NOMO-1 treated with dmso at 0.1 percent for 144 hours (cell line): ENCODE data around the gene C1QL4.

Experiments
- DNase-seq: peaks from one replicate; lab custom pipeline; 2025; ENCODE audit not compliant: unreplicated experiment; lab: John Stamatoyannopoulos, UW

C1QL4 gene

DNA sequence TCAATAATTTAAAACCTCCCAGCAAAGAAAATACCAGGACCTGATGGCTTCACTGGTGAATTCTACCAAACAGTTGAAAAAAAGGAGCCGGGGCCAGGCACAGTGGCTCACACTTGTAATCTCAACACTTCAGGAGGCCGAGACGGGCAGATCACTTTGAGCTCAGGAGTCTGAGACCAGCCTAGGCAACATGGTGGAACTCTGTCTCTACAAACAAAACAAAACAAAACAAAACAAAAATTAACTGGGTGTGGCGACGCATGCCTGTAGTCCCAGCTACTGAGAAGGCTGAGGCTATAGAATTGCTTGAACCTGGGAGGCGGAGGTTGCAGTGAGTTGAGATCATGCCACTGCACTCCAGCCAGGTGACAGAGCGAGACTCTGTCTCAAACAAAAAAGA, 27.6 kb downstream of the C1QL4 start:
- DNase-seq: no peak

DNA sequence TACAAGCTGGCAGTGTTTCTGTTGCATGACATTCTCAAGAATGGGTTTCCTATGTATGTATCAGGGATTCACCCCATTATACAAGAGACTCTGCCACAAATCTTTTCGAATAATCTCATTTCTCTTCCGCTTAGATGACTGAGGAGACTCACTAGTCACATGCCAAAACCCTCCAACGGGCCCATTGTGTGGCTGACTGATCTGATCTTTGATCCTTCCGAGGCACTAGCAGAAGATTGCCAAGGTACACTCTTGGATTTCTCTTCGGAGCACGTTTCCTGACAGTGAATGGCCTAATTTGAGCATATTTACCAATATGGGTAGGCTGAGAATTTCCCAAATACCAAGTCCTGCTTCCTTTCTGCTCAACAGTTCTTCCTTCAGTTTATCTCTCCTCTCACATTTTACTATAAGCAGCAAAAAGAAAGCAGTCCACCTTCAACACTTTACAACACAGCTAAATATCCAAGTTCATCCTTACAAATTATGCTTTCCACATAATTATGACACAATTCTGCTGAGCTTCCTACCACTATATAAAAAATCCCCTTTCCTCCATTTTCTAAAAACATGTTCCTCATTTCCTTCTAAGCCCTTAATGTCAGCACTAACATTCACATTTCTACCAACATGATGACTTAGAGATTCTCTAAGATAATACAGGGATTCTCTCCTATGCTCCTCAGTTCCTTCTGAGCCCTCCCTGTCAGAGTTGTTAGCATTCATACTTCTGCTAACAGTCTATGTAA, 31.1 kb downstream of the C1QL4 start:
- DNase-seq: no peak

DNA sequence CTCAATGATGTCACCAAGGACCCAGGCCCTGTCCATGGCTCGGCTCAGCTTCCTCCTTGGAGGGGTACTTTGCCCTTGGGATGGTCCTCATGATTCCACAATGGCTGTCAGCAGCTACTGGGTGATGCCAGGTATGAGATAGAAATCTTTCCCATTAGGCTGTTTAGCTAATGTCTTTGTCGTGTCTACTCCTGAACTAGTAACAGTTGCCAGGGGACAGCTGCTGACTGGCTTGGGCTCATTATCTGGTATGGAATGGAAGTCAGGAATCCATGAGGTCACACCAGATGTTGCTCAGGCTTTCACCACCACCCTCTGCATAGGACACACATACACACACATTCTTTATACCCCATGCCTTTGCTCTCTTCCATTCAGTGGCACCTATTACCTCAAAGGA, 32.8 kb downstream of the C1QL4 start:
- DNase-seq: no peak

DNA sequence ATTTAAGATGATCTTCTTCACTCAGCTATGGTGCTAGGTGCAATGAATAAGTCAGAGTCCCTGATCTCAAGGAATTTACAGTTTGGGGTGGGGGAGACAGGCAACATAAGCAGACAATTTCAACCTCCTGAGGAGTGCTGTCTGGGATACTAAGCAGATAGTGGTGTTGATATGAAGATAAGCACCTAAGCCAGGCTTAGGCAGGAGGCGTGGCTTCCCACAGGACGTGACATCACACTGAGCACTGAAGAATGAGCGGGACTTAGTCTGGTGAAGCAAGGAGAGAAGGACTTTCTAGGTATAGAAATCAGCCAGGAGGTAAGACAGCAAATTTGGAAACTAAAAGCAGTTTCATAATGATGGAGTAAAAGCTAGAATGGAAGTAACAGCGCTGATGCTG, 35.2 kb downstream of the C1QL4 start:
- DNase-seq: no peak

DNA sequence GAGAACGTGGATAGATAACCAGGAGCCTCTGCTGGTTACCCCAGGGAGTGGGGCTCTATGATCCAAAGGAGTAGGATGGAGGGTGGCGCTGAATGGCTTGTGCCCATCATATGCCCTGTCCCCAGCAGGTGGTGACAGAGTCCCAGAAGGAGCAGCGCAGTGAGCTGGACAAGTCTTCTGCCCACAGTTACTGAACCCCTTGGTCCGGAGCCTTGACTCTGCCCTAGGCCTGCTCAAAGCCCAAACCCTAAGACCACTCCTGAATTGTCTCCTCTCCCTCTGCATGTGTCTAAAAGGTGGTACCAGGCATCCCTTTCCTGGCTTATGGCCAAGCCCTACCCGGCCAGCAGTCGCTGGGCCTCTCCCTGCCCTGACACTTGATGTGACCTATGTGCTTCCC, 38.8 kb downstream of the C1QL4 start:
- DNase-seq: no peak

DNA sequence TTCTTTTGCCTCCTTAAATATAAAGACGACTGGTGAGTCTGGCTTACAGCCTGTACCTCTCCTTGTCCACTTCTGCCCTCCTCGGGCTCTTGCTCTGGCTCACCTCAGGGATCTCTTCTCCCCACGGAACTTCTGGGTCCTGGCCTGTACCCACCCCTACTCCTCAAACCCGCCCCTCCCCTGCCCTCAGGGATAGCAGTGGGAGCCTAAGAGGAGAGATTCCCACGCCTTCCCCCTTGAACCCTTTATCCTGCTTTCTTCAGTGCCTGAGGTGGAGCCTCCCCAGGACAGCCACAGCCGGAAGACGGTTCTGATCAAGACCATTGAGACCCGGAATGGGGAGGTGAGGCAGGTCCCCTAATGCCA, 39.3 kb downstream of the C1QL4 start:
- no peak for DNase-seq

DNA sequence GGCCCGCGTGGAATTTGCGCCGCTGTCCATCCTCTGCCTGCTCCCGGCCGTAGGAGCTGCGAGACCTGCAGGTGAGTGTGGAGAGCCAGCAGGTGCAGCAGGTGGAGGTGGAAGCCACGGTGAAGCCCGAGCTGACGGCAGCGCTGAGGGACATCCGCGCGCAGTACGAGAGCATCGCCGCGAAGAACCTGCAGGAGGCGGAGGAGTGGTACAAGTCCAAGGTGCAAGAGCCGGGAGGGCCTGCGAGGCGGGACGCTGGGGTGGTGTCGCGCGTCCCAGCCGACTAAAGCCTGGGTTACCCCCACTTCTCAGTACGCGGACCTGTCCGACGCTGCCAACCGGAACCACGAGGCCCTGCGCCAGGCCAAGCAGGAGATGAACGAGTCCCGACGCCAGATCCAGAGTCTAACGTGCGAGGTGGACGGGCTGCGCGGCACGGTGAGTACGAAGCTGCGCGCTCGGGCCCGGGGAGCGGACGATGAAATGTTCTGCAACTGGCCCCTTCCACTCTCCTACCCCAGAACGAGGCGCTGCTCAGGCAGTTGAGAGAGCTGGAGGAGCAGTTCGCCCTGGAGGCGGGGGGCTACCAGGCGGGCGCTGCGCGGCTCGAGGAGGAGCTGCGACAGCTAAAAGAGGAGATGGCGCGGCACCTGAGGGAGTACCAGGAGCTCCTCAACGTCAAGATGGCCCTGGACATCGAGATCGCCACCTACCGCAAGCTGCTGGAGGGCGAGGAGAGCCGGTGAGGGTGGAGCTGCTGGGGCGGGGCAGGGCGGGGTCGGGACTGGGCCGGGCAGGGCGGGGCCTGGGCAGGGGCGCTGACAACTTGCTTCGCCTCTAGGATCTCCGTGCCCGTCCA, 39.9 kb downstream of the C1QL4 start:
- peak; percentile 66 for DNase-seq

DNA sequence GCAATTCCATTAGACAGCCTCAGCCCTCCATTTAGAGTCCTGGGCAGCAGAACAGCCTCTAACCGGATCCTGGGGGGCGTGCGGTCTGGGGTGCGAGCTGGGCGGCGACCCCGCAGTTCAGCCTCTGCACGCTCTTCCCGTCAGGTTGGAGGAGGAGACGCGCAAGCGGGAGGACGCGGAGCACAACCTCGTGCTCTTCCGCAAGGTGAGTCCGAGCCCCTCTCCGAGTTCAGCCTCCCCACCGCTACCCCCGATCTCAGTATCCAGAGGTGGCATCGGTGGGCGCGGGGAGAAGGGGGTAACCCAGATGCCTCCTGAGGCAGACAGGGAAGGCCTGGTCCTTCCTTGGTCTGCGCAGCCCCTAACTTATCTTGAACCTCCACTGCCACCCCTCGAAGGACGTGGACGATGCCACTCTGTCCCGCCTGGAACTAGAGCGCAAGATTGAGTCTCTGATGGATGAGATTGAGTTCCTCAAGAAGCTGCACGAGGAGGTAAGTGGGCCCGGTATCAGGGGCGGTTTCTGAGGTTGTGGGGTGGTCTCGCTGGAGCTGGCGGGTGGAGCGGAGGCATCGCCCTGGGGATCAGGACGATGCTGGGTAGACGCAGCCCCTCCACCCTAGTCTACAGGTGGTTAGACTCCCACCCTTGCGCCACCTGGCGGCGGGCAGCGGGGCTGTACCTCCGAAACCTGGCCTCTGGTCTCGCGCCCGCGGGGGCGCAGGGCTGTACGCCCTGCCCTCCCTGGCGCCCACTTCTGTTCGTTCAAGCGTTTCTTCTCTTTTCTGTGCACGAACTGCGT, 40.8 kb downstream of the C1QL4 start:
- DNase-seq: peak; percentile 17

DNA sequence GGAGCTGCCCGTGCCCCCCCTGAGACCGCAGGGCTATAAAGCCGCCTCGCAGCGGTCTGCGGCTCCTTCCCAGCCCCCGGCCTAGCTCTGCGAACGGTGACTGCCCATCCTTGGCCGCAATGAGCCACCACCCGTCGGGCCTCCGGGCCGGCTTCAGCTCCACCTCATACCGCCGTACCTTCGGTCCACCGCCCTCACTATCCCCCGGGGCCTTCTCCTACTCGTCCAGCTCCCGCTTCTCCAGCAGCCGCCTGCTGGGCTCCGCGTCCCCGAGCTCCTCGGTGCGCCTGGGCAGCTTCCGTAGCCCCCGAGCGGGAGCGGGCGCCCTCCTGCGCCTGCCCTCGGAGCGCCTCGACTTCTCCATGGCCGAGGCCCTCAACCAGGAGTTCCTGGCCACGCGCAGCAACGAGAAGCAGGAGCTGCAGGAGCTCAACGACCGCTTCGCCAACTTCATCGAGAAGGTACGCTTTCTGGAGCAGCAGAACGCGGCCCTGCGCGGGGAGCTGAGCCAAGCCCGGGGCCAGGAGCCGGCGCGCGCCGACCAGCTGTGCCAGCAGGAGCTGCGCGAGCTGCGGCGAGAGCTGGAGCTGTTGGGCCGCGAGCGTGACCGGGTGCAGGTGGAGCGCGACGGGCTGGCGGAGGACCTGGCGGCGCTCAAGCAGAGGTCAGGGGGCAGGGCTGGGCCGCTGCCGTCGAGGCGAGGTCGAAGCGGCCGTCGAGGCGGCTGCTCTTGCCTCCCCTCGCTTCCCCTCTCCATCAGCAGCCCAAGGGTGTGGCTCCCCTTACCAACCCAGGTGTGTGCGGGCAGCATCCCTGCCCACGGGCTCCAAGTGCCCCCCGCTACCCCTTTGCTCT, 41.7 kb downstream of the C1QL4 start, which contains the start of gene PRPH:
TSS of gene PRPH (plus strand) at position 66 of the 855 bp plus-strand sequence. CDS start at position 120, 54 bp downstream.
- no peak for DNase-seq

DNA sequence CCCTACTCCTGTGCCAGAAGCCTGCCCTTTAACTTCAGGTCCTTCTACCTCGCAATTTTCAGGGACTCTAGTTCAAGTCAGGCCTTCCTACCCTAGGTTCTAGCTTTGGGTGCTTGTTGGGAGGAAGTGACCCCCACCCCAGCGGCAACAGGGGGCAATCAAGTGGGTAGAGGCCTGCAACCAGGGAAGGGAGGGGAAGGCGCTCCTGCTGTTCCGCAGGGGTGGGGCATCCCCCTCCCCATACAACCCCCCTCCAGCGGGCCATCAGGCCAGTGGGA, 42.2 kb downstream of the C1QL4 start:
- no peak for DNase-seq

DNA sequence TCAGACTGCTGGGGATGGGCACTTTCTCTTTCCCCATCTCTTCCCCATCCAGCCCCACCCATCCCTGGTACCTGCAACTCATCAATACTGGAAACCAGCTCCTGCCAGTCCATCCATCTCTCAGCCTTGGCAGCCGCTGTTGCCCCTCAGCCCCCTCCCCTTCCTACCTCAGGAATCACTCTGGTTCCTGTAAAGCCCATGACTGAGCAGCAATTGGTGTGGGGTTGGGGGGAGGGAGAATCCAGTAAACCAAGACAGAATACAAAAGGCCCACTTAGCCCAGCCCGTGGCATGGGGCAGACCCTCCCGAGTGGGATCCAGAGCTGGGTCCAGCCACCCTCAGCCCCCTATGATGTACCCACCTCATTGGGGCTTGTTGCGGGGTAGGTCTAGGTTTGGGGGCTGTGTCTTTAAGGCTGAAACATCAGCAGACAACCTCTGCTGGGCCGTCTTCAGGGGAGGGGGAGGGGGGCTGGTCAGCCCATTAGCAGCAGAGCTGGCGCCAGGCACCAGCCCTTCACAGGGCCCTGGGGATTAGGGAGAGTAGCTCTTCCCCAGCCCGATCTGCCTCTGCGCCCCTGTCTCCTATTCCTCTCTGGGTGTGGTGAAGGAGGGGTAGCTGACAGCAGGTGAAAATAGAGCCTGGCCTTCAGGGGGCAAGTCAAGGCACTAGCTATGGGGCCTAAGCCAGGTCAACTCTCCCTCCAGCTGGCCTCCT, 42.7 kb downstream of the C1QL4 start:
- no peak for DNase-seq

DNA sequence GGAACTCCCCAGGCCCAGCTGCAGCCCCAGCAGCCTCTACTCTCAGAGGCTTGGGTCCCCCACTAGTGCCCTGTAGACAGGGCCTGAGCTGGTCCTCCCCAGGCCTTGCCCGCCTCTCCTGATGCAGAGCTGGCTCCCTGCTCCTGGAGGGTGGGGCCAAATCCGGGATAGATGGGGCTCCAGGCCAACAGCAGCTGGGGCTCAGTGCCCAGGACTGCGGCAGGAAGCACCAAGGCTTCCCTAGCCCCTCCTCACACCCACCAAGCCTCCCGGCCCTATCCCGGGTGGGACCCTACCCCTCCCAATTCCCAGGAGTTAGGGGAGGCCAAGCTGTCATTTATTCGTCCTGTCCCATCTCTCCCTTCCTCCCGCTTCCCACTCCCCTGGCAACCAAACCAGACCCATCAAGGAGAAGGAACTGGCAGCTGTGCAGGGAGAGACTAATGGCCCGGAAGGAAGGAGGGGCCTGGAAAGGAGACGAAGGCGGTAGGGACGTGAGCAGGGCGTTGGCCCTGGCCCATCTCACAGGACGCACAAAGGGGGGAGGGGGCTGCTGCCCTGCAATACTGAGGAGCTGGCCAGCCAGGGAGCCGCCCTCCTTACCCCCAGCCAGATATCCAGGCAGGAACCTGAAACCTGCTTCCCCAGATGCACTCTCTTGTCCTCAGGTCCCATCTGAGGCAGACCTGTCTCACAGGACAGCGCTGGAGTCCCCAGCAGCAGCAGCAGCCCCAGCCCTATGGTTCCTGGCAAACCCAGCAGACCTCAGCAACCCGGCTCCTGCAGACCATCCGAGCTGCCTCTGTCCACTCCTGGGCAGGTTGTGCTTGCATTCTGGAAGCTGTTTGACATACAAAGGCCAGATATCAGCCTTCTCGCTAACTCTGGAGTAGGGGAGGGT, 43.7 kb downstream of the C1QL4 start:
- no peak for DNase-seq

DNA sequence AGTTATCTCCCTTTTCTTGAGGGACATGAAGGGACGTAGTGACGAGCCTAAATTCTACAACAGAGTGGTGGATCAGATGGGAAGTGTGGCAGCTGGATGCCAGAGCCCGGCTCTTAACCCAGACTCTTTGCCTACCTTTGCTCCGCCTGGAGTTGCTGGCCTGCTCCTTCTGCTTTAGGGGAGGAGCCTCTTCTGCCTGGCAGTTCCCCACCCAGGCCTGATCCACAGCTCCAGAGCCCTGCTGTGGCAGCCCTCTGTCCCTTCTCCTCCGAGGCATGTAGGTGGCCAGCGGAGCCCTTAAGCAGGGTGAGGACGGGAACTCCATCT, 44.3 kb downstream of the C1QL4 start:
- no peak for DNase-seq

DNA sequence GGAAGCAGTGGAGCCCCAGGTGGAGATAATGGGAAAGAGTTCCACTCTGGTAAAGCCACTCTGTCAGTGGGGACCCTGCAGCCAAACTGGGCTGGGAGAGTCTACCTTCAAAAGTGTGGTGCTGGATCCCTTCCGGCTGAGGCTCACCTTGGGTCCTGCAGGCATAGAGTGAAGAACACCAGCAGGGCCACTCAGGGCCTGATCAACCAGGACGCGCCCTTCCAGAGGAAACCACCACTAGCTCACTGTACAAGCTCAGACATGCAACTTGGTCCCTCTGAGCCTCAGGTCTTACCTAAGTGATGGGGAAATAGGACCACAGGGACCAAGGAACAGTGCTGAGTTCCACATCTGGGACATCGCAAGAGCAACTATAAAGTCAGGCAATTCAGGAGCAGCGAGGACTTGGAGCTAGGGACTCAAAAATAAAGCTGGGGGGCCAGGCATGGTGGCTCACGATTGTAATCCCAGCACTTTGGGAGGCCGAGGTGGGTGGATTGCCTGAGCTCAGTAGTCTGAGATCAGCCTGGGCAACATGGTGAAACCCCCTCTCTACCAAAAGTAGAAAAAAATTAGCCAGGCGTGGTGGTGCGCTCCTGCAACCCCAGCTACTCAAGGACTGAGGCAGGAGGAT, 47.9 kb downstream of the C1QL4 start:
- DNase-seq: no peak

DNA sequence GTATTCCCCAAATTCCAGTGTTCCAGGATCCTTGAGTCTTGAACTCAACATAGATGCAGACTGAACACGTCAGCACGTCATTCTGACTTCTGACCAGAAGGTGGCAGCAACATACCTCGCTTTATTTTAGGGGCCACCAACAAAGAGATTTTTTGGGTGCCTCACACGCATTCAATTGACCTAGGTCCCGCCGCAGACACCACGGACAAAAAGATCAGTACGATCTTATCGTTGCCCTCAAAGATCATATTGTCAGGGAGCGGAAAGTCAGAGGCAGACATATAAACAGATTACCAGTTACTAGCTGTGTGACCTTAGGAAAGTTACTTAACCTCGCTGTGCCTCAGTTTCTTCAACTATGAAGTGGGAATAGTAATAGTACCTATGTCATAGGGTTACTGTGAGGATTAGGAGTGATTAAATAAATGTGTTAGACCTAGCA, 48.6 kb downstream of the C1QL4 start:
- DNase-seq: no peak

DNA sequence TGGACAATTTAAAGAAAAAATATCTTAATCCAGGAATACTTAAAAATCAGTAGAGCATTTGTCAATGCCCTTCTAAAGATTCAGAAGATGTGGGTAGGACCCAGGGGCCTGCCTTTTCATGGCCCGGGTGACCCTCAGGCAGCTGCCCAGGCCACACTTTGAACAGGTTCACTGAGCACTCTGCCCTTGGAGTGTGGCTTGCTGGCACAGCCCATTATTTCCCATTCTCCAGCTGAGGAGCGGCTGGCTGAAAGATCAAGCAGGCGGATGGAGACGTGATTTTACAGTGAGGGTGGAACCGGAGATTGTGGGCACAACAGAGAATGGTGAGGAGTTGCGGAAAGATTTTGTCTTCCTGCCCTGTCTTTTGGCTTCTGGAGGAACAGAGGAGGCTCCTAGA, 49.1 kb downstream of the C1QL4 start:
- DNase-seq: no peak

DNA sequence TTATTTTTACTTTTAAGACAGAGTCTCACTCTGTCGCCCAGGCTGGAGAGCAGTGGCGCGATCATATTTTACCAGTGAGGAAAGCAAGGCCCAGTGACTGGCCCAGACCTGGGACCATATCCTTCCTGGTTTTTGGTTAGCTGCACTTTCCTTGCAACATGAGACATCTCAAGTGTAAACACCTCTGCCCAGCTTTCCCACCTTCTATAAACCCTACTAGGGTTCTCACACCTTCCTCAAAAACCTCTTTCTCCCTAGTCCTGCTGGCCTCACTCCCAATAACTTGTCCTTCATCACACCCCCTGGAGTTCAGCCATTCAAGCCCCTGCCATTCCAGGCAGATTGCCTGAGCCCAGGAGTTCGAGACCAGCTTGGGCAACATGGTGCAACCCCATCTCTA, 52.3 kb downstream of the C1QL4 start:
- no peak for DNase-seq

DNA sequence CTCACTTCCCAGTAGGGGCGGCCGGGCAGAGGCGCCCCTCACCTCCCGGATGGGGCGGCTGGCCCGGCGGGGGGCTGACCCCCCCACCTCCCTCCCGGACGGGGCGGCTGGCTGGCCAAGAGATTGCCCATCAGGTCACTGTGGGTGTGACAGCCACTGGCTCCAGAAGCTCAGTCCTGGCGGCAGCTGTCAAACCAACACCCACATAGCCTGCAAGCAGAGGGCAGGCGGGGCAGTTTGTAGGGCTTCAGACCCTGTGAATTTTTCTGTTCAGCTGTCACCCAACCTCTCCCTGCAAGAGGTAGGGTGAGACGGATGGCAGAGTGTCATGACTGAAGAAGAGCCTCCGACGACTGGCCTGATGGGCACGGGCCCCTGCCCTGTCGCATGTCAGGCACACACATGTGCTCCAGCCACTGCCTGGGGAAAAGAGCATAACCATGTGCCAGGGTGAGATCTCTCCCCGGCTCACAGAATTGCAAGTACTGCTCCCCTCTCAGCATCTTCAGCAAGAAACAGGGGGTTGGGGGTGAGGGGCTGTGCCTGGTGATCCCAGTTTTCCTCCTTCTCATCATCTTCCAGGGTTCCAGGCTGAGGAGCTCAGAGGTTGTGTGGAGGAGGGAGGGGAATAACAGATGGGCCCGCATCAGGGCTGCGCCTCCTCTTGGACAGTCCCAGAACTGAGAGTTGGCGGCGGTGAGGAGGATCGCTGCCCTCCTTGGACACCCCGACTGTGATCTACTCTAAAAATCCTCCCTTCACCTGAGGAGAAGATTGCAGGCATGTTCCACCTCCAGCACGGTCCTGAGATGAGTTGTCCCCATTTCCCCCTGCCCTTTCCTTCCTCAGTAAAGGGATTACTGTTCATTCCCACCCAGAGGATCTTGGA, 53.2 kb downstream of the C1QL4 start:
- DNase-seq: no peak
